GM18951 (cell line): ENCODE measurements around the gene CPSF4.
"Not testable (repeated sequence)": the region's sequence is repeated elsewhere in the genome, so short reads cannot be mapped to it uniquely, and the experiment has no call there.

Source experiments
- POLR2A ChIP-seq: IDR thresholded peaks from 4 replicates; pipeline ENCODE4 v1.6.1; 2011; ENCODE audit warnings: mild to moderate bottlenecking; ENCODE audit not compliant: insufficient read length, insufficient read depth; ENCODE audit errors: extremely low read depth
- in situ Hi-C: fragments of 300-500 bp; cut with MboI; formaldehyde crosslinking; loops from one replicate; pipeline ENCODE4 v1.12.0; 2022; ENCODE audit warnings: low sequenced_read_pairs, mixed read lengths, inconsistent platforms; ENCODE audit not compliant: unreplicated experiment

Gene CPSF4

DNA sequence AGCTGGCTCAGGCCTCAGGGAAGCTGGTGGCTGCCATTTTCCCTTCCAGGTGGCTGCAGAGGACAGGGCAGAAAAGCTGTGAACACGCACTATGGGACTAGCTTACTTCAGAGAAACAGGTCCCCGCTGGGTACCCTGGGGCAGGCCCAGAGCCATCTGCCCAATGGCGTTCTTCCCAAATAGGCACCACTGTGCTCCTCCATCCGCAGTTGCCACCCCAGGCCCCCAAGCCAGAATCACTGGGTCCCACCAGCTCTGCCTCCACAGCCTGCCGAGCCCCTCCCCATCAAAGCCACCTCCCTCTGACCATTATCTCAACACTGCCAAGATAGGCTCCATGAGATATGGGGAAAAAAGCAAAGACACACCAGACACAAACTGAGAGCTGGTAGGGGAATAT lies 18.5 kb upstream of the CPSF4 start:
- in situ Hi-C loops, result no loop called here
- TF ChIP-seq POLR2A, result no peak

DNA sequence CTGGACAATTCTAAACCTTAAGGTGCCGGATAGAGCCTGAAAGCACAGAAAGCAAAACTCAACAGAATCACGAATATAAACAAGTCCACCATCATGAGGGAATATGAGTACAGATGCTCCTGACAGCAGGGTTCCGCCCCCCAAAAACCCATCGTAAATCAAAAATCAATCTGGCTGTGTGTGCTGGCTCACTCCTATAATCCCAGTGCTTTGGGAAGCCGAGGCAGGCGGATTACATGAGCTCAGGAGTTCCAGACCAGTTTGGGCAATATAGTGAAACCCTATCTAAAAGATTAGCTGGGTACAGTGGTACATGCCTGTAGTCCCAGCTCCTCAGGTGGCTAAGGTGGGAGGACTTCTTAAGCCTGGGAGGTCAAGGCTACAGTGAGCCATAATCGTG lies 17.8 kb upstream of the CPSF4 start:
- no peak for TF ChIP-seq POLR2A
- in situ Hi-C loops, result no loop called here

DNA sequence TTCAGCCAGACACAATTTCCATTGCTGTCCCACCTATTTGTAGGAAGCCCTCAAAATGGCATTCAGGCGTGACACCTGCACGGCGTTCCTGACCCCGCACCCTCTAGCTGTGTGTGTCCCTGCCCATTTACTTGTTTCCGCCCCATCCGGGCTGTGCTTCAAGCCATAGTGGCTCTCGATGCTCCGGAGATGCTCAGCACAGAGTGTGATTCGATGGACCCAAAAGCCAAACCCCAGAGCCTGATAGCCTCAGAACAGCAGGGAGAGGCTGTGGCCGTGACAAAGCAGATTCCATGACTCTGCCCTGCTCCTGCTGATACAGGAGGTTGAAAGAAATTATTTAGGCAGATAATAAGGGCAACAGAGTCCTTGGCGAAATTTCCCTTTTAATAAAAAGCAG lies 16.6 kb upstream of the CPSF4 start:
- no peak for TF ChIP-seq POLR2A
- in situ Hi-C loops, result no loop called here

- no peak for TF ChIP-seq POLR2A
- in situ Hi-C loops, result no loop called here
These were observed 16.1 kb upstream of the CPSF4 start for GRCh38 chr7:99422625-99423024.

GRCh38 chr7:99424932-99425730 lies 13.6 kb upstream of the CPSF4 start:
- no peak for TF ChIP-seq POLR2A
- in situ Hi-C loops, result no loop called here

- in situ Hi-C loops, result no loop called here
- no peak for TF ChIP-seq POLR2A
These were observed 9.7 kb upstream of the CPSF4 start for GRCh38 chr7:99428972-99429566.

- in situ Hi-C loops, result no loop called here
- no peak for TF ChIP-seq POLR2A
These were observed 9.0 kb upstream of the CPSF4 start for GRCh38 chr7:99429756-99430155.

DNA sequence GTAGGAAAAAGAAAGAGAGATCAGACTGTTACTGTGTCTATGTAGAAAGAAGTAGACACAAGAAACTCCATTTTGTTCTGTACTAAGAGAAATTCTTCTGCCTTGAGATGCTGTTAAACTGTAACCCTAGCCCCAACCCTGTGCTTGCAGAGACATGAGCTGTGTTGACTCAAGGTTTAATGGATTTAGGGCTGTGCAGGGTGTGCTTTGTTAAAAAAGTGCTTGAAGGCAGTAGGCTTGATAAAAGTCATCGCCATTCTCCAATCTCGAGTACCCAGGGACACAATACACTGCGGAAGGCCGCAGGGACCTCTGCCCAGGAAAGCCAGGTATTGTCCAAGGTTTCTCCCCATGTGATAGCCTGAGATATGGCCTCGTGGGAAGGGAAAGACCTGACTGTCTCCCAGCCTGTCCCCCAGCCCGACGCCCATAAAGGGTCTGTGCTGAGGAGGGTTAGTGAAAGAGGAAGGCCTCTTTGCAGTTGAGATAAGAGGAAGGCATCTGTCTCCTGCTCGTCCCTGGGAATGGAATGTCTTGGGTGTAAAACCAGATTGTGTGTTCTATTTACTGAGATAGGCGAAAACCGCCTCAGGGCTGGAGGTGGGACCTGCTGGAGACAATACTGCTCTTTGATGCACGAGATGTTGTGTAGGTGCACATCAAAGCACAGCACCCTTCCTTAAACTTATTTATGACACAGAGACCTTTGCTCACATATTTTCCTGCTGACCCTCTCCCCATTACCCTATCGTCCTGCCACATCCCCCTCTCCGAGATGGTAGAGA lies 6.8 kb upstream of the CPSF4 start:
- in situ Hi-C loops, result not testable (repeated sequence)

GRCh38 chr7:99433158-99433557 lies 5.6 kb upstream of the CPSF4 start:
- in situ Hi-C loops, result no loop called here
- TF ChIP-seq POLR2A, result no peak

DNA sequence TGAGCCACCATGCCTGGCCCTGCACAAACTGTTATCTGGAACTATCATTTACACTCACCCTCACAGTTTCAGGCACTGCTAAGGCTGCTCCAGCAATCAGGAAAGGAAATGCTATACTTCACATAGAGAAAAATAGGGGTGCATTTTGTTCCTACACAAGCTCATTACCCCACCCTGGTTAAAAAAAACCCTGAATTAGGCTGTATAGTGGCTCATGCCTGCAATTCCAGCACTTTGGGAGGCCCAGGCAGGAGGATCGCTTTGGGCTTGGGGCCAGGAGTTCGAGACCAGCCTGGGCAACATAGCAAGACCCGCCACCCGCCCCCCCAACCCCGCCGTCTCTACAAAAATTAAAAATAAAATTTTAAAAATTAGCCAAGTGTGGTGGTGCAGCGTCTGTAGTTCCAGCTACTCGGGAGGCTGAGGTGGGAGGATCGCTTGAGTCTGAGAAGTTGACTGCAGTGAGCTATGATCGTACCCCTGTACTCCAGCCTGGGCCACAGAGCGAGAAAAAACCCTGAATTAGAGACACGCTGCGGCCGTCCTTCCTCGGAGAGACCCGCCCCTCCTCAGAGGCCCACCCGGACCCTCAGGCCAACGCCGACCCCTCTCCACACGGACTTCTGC lies 684 bp upstream of the CPSF4 start:
- in situ Hi-C loops, result no loop called here
- no peak for TF ChIP-seq POLR2A

- in situ Hi-C loops, result no loop called here
- no peak for TF ChIP-seq POLR2A
These were observed 1.5 kb downstream of the CPSF4 start for GRCh38 chr7:99440195-99440594.

DNA sequence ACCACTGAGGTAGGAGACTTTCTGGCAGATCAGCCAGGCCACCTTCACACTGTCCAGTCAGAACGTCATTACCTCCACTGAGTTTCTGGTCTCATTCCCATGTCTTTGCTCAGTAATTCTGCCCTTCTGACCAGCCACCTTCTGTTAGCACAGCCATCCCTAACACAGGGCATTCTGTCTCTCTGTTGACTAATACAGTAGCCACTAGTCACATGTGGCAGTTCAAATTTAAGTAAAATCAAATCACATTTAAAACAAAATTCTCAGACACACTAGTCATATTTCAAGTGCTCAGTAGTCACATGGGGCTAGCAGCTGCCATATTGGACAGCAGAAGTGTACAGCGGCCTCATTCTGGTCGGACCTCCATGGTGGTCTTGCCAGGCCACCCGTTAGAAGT lies 7.4 kb downstream of the CPSF4 start:
- in situ Hi-C loops, result no loop called here
- TF ChIP-seq POLR2A, result no peak

- in situ Hi-C loops, result no loop called here
These were observed 9.2 kb downstream of the CPSF4 start for GRCh38 chr7:99447943-99448342.

More at GRCh38 chr7:99447943-99448342, 9.2 kb downstream of the CPSF4 start:
- TF ChIP-seq POLR2A, result no peak
